GM23338 (cell line): ENCODE results near the gene CYP26B1. TPM values are rescaled to one million over a fixed set of nuclear protein-coding genes. Genes with fewer than 3 reads are reported as not detected.

Source experiments
- ATAC-seq: fragments of 200-7000 bp; cut with Tn5 transposase; 3 replicates; pipeline ENCODE4 v1.9.1; 2020
- DNase-seq: peaks from one replicate; pipeline ENCODE4 v3.0.0-alpha.2; 2015; ENCODE audit warnings: low spot score
- H2AFZ ChIP-seq: fragments of 200-600 bp; sonication (generic); 2 replicates; pipeline ENCODE4 v1.8.0; 2016; ENCODE audit warnings: antibody characterized with exemption, mild to moderate bottlenecking, moderate library complexity
- H3F3A ChIP-seq: fragments of 200-600 bp; sonication (generic); replicated peaks from 2 replicates; pipeline ENCODE4 v1.8.0; 2017; ENCODE audit warnings: antibody characterized with exemption, mixed run types, low read depth
- H3K27ac ChIP-seq: fragments of 200-600 bp; sonication (generic); 2 replicates; pipeline ENCODE4 v1.6.1; 2016; ENCODE audit warnings: low read depth
- H3K27me3 ChIP-seq: fragments of 200-600 bp; sonication (generic); 2 replicates; pipeline ENCODE4 v1.8.0; 2016; ENCODE audit warnings: mild to moderate bottlenecking, mixed run types, moderate library complexity; ENCODE audit not compliant: insufficient read depth
- H3K36me3 ChIP-seq: fragments of 200-600 bp; sonication (generic); 2 replicates; pipeline ENCODE4 v1.8.0; 2016; ENCODE audit warnings: mild to moderate bottlenecking; ENCODE audit not compliant: insufficient read depth
- H3K4me1 ChIP-seq: fragments of 200-600 bp; sonication (generic); 2 replicates; pipeline ENCODE4 v1.8.0; 2016; ENCODE audit warnings: mild to moderate bottlenecking, moderate library complexity; ENCODE audit not compliant: insufficient read depth
- H3K4me2 ChIP-seq: fragments of 200-600 bp; sonication (generic); 2 replicates; pipeline ENCODE4 v1.7.1; 2017; ENCODE audit warnings: mixed run types
- H3K4me3 ChIP-seq: fragments of 200-600 bp; sonication (generic); 2 replicates; pipeline ENCODE4 v1.6.1; 2016; ENCODE audit warnings: mixed run types
- H3K79me2 ChIP-seq: fragments of 200-600 bp; sonication (generic); replicated peaks from 2 replicates; pipeline ENCODE4 v1.8.0; 2017; ENCODE audit warnings: mild to moderate bottlenecking; ENCODE audit not compliant: insufficient read depth
- H3K9me2 ChIP-seq: fragments of 200-600 bp; sonication (generic); 2 replicates; pipeline ENCODE4 v1.8.0; 2017; ENCODE audit not compliant: insufficient read depth
- H4K20me1 ChIP-seq: fragments of 200-600 bp; sonication (generic); replicated peaks from 2 replicates; pipeline ENCODE4 v1.8.0; 2017; ENCODE audit warnings: mild to moderate bottlenecking; ENCODE audit not compliant: insufficient read depth
- H3K27ac Mint-ChIP-seq: 2 replicates; pipeline ENCODE4 v1.8.0; 2020; ENCODE audit warnings: inconsistent platforms, mild to moderate bottlenecking, moderate library complexity, mixed read lengths
- H3K27me3 Mint-ChIP-seq: 3 replicates; pipeline ENCODE4 v1.8.0; 2022; ENCODE audit warnings: low read depth, mild to moderate bottlenecking, moderate library complexity, mixed read lengths, inconsistent platforms; ENCODE audit not compliant: insufficient read depth, poor library complexity
- H3K36me3 Mint-ChIP-seq: 3 replicates; pipeline ENCODE4 v1.8.0; 2021; ENCODE audit warnings: low read depth, mild to moderate bottlenecking, inconsistent platforms, moderate library complexity, mixed read lengths
- H3K4me1 Mint-ChIP-seq: 3 replicates; pipeline ENCODE4 v1.8.0; 2020; ENCODE audit warnings: mild to moderate bottlenecking, inconsistent platforms, mixed read lengths
- H3K4me3 Mint-ChIP-seq: 3 replicates; pipeline ENCODE4 v1.8.0; 2021; ENCODE audit warnings: moderate library complexity, mild to moderate bottlenecking, inconsistent platforms, mixed read lengths
- H3K9me3 Mint-ChIP-seq: 3 replicates; pipeline ENCODE4 v1.8.0; 2020; ENCODE audit warnings: moderate library complexity, mild to moderate bottlenecking, inconsistent platforms, mixed read lengths
- EZH2 ChIP-seq: fragments of 200-600 bp; sonication (generic); IDR thresholded peaks from one replicate; pipeline ENCODE4 v1.8.0; 2017; ENCODE audit warnings: antibody characterized with exemption, mild to moderate bottlenecking, low read depth; ENCODE audit not compliant: unreplicated experiment
- EZH2phosphoT487 ChIP-seq: fragments of 200-600 bp; sonication (generic); IDR thresholded peaks from one replicate; pipeline ENCODE4 v1.8.1; 2018; ENCODE audit warnings: antibody characterized with exemption; ENCODE audit not compliant: unreplicated experiment
- JUNB ChIP-seq: IDR thresholded peaks from one replicate; pipeline ENCODE4 v1.6.1; 2016; ENCODE audit warnings: antibody characterized with exemption; ENCODE audit not compliant: unreplicated experiment
- NANOG ChIP-seq: IDR thresholded peaks from 2 replicates; pipeline ENCODE4 v1.6.1; 2016; ENCODE audit warnings: antibody characterized with exemption, borderline replicate concordance
- STAT1 ChIP-seq: IDR thresholded peaks from one replicate; pipeline ENCODE4 v1.6.1; 2016; ENCODE audit warnings: antibody characterized with exemption; ENCODE audit not compliant: unreplicated experiment
- ZNF114 ChIP-seq: fragments of 250-450 bp; sonication (Bioruptor Pico); IDR thresholded peaks from 2 replicates; pipeline ENCODE4 v1.5.0; 2020; ENCODE audit warnings: mild to moderate bottlenecking, moderate library complexity
- ZNF331 ChIP-seq: fragments of 250-450 bp; sonication (Bioruptor Pico); IDR thresholded peaks from 2 replicates; pipeline ENCODE4 v1.5.0; 2020; ENCODE audit warnings: low read depth, mild to moderate bottlenecking, moderate library complexity
- polyA plus RNA-seq: library from polyadenylated mRNA; unstranded; fragments of >200 nt; fragmentation: Nextera tagmentation; extraction: Ambion mirVana; gene quantifications from 2 replicates; pipeline ENCODE4 v1.2.1, GENCODE V29; 2016
- total RNA-seq: library from RNA; depleted of rRNA; stranded (reverse); fragments of >200 nt; shearing (Covaris generic); gene quantifications from 2 replicates; pipeline ENCODE4 v1.2.3, GENCODE V29; 2014
- TF ChIP-seq, protein P1 (sequence below), 2 experiments: fragments of 200-600 bp in 1 of 2; sonication (generic) in 1 of 2; conservative IDR thresholded peaks; 2 replicates each; pipeline versions ENCODE4 v1.5.1 to v1.6.1; 2016 to 2017; ENCODE audit warnings: antibody characterized with exemption in 2 of 2, low read depth in 2 of 2, mild to moderate bottlenecking in 2 of 2, moderate library complexity in 1 of 2
- TF ChIP-seq, protein P2 (sequence below): IDR thresholded peaks from 2 replicates; pipeline ENCODE4 v1.6.1; 2016; ENCODE audit warnings: antibody characterized with exemption
- TF ChIP-seq, protein P3 (sequence below): IDR thresholded peaks from one replicate; pipeline ENCODE4 v1.6.1; 2018; ENCODE audit warnings: antibody characterized with exemption; ENCODE audit not compliant: unreplicated experiment
- TF ChIP-seq, protein P4 (sequence below): fragments of 250-450 bp; sonication (Bioruptor Pico); IDR thresholded peaks from 2 replicates; pipeline ENCODE4 v1.5.0; 2020; ENCODE audit warnings: mild to moderate bottlenecking, moderate library complexity

The CYP26B1 gene
- total and polyA plus RNA-seq, 2 experiments from 2014 or later: 0.05 to 0.31 TPM

DNA sequence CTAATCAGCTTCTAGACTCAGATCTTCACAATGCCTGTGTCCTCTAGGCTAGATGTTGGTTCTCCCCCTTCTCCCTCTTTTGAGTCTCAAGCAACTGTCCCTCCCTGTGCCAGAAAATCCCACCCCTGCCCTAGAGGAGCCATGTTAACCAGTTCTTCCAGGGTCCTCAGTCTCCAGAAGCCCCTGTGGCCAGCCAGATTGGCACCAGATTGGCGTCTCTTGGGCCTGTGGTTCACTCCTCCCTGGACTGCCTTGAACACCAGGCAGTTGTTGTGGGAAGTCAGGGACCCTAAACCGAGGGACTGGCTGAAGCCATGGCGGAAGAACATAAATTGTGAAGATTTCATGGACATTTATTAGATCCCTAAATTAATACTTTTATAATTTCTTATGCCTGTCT lies 36.6 kb downstream of the CYP26B1 start (continued):
- TF ChIP-seq, protein P1, sequence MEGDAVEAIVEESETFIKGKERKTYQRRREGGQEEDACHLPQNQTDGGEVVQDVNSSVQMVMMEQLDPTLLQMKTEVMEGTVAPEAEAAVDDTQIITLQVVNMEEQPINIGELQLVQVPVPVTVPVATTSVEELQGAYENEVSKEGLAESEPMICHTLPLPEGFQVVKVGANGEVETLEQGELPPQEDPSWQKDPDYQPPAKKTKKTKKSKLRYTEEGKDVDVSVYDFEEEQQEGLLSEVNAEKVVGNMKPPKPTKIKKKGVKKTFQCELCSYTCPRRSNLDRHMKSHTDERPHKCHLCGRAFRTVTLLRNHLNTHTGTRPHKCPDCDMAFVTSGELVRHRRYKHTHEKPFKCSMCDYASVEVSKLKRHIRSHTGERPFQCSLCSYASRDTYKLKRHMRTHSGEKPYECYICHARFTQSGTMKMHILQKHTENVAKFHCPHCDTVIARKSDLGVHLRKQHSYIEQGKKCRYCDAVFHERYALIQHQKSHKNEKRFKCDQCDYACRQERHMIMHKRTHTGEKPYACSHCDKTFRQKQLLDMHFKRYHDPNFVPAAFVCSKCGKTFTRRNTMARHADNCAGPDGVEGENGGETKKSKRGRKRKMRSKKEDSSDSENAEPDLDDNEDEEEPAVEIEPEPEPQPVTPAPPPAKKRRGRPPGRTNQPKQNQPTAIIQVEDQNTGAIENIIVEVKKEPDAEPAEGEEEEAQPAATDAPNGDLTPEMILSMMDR (conservative IDR thresholded peaks at IDR 0.05; ENCODE audit: low read depth in 2 of 2): no peak
- TF ChIP-seq, protein P2, sequence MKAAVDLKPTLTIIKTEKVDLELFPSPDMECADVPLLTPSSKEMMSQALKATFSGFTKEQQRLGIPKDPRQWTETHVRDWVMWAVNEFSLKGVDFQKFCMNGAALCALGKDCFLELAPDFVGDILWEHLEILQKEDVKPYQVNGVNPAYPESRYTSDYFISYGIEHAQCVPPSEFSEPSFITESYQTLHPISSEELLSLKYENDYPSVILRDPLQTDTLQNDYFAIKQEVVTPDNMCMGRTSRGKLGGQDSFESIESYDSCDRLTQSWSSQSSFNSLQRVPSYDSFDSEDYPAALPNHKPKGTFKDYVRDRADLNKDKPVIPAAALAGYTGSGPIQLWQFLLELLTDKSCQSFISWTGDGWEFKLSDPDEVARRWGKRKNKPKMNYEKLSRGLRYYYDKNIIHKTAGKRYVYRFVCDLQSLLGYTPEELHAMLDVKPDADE: no peak
- TF ChIP-seq JUNB: no peak

DNA sequence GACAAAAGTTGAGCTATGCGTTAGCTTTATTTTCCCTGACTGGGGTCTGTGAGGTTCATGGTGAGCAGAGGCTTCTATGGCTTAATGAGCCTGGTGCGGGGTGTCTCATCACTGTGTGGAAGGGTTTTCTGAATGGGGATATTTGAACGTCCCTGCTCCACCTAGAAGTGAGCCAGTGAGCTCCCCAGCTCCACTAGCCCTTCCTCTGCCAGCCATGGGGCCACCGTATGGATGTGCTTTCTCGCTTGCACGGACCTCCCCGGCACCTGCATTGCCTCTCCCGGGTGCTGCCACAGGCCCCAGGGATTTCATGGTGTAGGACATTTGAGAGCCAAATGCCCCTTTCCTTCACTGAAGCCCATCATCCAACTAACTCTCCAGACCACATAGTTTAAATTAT lies 37.8 kb downstream of the CYP26B1 start:
- H3K4me1 Mint-ChIP-seq: peaks cover 3% of the 10 kb centered on the region
- no peak overlapping the region for H3K4me3 Mint-ChIP-seq
- no peaks in the 10 kb centered on the region for H4K20me1 ChIP-seq
- no peak overlapping the region for H3K4me3 ChIP-seq
- H2AFZ ChIP-seq: no peak overlapping the region
- H3K27ac Mint-ChIP-seq: no peak overlapping the region
- no peaks in the 10 kb centered on the region for H3K27me3 ChIP-seq
- peaks cover 17% of the 10 kb centered on the region for H3K9me3 Mint-ChIP-seq
- H3K27ac ChIP-seq: no peak overlapping the region
- H3K79me2 ChIP-seq: no peaks in the 10 kb centered on the region
- DNase-seq: no peak
- H3F3A ChIP-seq: no peaks in the 10 kb centered on the region
- peaks cover 13% of the 10 kb centered on the region; the same call in 2 of the 3 replicates for H3K36me3 Mint-ChIP-seq
- ATAC-seq: no peak
- no peak overlapping the region for H3K4me2 ChIP-seq
- peaks cover 4% of the 10 kb centered on the region; the same call in 1 of the 2 replicates for H3K36me3 ChIP-seq
- peaks cover 6% of the 10 kb centered on the region for H3K27me3 Mint-ChIP-seq
- H3K4me1 ChIP-seq: no peaks in the 10 kb centered on the region
- 0 out of 2 replicates have a peak, but pooled peaks cover 4% of the 10 kb centered on the region for H3K9me2 ChIP-seq
- no peak for TF ChIP-seq EZH2phosphoT487
- TF ChIP-seq ZNF114: no peak
- TF ChIP-seq EZH2: no peak
- TF ChIP-seq NANOG: no peak
- TF ChIP-seq, protein P2: no peak
- TF ChIP-seq, protein P3, sequence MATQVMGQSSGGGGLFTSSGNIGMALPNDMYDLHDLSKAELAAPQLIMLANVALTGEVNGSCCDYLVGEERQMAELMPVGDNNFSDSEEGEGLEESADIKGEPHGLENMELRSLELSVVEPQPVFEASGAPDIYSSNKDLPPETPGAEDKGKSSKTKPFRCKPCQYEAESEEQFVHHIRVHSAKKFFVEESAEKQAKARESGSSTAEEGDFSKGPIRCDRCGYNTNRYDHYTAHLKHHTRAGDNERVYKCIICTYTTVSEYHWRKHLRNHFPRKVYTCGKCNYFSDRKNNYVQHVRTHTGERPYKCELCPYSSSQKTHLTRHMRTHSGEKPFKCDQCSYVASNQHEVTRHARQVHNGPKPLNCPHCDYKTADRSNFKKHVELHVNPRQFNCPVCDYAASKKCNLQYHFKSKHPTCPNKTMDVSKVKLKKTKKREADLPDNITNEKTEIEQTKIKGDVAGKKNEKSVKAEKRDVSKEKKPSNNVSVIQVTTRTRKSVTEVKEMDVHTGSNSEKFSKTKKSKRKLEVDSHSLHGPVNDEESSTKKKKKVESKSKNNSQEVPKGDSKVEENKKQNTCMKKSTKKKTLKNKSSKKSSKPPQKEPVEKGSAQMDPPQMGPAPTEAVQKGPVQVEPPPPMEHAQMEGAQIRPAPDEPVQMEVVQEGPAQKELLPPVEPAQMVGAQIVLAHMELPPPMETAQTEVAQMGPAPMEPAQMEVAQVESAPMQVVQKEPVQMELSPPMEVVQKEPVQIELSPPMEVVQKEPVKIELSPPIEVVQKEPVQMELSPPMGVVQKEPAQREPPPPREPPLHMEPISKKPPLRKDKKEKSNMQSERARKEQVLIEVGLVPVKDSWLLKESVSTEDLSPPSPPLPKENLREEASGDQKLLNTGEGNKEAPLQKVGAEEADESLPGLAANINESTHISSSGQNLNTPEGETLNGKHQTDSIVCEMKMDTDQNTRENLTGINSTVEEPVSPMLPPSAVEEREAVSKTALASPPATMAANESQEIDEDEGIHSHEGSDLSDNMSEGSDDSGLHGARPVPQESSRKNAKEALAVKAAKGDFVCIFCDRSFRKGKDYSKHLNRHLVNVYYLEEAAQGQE: no peak
- no peak for TF ChIP-seq ZNF331 (CRISPR knock-in tag)
- TF ChIP-seq JUNB: no peak
- TF ChIP-seq, protein P4, sequence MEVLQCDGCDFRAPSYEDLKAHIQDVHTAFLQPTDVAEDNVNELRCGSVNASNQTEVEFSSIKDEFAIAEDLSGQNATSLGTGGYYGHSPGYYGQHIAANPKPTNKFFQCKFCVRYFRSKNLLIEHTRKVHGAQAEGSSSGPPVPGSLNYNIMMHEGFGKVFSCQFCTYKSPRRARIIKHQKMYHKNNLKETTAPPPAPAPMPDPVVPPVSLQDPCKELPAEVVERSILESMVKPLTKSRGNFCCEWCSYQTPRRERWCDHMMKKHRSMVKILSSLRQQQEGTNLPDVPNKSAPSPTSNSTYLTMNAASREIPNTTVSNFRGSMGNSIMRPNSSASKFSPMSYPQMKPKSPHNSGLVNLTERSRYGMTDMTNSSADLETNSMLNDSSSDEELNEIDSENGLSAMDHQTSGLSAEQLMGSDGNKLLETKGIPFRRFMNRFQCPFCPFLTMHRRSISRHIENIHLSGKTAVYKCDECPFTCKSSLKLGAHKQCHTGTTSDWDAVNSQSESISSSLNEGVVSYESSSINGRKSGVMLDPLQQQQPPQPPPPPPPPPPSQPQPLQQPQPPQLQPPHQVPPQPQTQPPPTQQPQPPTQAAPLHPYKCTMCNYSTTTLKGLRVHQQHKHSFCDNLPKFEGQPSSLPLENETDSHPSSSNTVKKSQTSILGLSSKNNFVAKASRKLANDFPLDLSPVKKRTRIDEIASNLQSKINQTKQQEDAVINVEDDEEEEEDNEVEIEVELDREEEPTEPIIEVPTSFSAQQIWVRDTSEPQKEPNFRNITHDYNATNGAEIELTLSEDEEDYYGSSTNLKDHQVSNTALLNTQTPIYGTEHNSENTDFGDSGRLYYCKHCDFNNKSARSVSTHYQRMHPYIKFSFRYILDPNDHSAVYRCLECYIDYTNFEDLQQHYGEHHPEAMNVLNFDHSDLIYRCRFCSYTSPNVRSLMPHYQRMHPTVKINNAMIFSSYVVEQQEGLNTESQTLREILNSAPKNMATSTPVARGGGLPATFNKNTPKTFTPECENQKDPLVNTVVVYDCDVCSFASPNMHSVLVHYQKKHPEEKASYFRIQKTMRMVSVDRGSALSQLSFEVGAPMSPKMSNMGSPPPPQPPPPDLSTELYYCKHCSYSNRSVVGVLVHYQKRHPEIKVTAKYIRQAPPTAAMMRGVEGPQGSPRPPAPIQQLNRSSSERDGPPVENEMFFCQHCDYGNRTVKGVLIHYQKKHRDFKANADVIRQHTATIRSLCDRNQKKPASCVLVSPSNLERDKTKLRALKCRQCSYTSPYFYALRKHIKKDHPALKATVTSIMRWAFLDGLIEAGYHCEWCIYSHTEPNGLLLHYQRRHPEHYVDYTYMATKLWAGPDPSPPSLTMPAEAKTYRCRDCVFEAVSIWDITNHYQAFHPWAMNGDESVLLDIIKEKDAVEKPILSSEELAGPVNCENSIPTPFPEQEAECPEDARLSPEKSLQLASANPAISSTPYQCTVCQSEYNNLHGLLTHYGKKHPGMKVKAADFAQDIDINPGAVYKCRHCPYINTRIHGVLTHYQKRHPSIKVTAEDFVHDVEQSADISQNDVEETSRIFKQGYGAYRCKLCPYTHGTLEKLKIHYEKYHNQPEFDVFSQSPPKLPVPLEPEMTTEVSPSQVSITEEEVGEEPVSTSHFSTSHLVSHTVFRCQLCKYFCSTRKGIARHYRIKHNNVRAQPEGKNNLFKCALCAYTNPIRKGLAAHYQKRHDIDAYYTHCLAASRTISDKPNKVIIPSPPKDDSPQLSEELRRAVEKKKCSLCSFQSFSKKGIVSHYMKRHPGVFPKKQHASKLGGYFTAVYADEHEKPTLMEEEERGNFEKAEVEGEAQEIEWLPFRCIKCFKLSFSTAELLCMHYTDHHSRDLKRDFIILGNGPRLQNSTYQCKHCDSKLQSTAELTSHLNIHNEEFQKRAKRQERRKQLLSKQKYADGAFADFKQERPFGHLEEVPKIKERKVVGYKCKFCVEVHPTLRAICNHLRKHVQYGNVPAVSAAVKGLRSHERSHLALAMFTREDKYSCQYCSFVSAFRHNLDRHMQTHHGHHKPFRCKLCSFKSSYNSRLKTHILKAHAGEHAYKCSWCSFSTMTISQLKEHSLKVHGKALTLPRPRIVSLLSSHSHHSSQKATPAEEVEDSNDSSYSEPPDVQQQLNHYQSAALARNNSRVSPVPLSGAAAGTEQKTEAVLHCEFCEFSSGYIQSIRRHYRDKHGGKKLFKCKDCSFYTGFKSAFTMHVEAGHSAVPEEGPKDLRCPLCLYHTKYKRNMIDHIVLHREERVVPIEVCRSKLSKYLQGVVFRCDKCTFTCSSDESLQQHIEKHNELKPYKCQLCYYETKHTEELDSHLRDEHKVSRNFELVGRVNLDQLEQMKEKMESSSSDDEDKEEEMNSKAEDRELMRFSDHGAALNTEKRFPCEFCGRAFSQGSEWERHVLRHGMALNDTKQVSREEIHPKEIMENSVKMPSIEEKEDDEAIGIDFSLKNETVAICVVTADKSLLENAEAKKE (CRISPR knock-in tag): no peak
- TF ChIP-seq STAT1: no peak
